OCI-LY3 (cell line): Measurements from ENCODE around the gene HS2ST1.
A peak's percentile ranks its signal among the peaks of the same experiment; 100 is the strongest.

Experiments
- H2AFZ ChIP-seq: fragments of 200-600, 300-600 bp; shearing (Covaris generic); 2 replicates; pipeline ENCODE4 v1.6.0; 2014; ENCODE audit warnings: antibody characterized with exemption, low read depth, low read length
- H3K27ac ChIP-seq: fragments of 200-600, 300-600 bp; sonication (generic); 2 replicates; pipeline ENCODE4 v1.5.1; 2014; ENCODE audit warnings: mild to moderate bottlenecking, low read length, moderate library complexity, mixed read lengths
- H3K27me3 ChIP-seq: fragments of 200-600, 300-600 bp; sonication (generic); 2 replicates; pipeline ENCODE4 v1.6.1; 2014; ENCODE audit warnings: low read depth, low read length, mixed read lengths
- H3K36me3 ChIP-seq: fragments of 200-600, 300-600 bp; sonication (generic); replicated peaks from 2 replicates; pipeline ENCODE3; 2014; ENCODE audit warnings: low read depth, low read length, mixed read lengths
- H3K4me1 ChIP-seq: fragments of 300-600, 200-600 bp; sonication (generic); 2 replicates; pipeline ENCODE4 v1.6.1; 2014; ENCODE audit warnings: low read length, mixed read lengths
- H3K4me2 ChIP-seq: fragments of 200-600, 300-600 bp; sonication (generic); 2 replicates; pipeline ENCODE4 v1.6.1; 2014; ENCODE audit warnings: low read length, mixed read lengths
- H3K4me3 ChIP-seq: fragments of 300-600, 200-600 bp; sonication (generic); 2 replicates; pipeline ENCODE4 v1.5.1; 2014; ENCODE audit warnings: antibody characterized with exemption, mild to moderate bottlenecking, low read length, moderate library complexity
- H3K79me2 ChIP-seq: fragments of 300-600, 200-600 bp; shearing (Covaris generic); 2 replicates; pipeline ENCODE4 v1.6.1; 2014; ENCODE audit warnings: mild to moderate bottlenecking, low read length, mixed read lengths
- H3K9ac ChIP-seq: fragments of 300-600, 200-600 bp; shearing (Covaris generic); 2 replicates; pipeline ENCODE4 v1.6.0; 2014; ENCODE audit warnings: mild to moderate bottlenecking, low read length, moderate library complexity
- H3K9me3 ChIP-seq: fragments of 200-600, 300-600 bp; shearing (Covaris generic); 2 replicates; pipeline ENCODE4 v1.6.1; 2014; ENCODE audit warnings: low read length, mixed read lengths; ENCODE audit not compliant: insufficient read depth
- H4K20me1 ChIP-seq: fragments of 200-600, 300-600 bp; sonication (generic); 2 replicates; pipeline ENCODE4 v1.6.1; 2016; ENCODE audit warnings: low read length, mixed read lengths; ENCODE audit not compliant: insufficient read depth
- EZH2phosphoT487 ChIP-seq: fragments of 200-600 bp; shearing (Covaris generic); IDR thresholded peaks from 2 replicates; pipeline ENCODE4 v1.6.1; 2018; ENCODE audit warnings: antibody characterized with exemption, mixed run types, low read depth
- TF ChIP-seq, protein P1 (sequence below): fragments of 200-600, 300-600 bp; sonication (generic); IDR thresholded peaks from 2 replicates; pipeline ENCODE4 v1.5.1; 2014; ENCODE audit warnings: antibody characterized with exemption, low read length, low read depth

Gene HS2ST1

DNA sequence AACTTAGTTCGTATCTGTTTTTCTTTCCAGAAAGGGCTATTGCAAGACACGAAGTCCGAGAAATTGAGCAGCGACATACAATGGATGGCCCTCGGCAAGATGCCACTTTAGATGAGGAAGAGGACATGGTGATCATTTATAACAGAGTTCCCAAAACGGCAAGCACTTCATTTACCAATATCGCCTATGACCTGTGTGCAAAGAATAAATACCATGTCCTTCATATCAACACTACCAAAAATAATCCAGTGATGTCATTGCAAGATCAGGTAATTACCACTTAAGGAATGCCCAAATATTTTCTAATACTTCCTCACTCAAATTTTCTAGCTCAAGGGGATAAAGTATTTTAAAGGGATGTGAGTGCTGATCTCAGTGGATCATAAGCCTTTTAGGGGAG lies 158.5 kb downstream of the HS2ST1 start:
- no peak overlapping the region for H3K9ac ChIP-seq
- TF ChIP-seq, protein P1, sequence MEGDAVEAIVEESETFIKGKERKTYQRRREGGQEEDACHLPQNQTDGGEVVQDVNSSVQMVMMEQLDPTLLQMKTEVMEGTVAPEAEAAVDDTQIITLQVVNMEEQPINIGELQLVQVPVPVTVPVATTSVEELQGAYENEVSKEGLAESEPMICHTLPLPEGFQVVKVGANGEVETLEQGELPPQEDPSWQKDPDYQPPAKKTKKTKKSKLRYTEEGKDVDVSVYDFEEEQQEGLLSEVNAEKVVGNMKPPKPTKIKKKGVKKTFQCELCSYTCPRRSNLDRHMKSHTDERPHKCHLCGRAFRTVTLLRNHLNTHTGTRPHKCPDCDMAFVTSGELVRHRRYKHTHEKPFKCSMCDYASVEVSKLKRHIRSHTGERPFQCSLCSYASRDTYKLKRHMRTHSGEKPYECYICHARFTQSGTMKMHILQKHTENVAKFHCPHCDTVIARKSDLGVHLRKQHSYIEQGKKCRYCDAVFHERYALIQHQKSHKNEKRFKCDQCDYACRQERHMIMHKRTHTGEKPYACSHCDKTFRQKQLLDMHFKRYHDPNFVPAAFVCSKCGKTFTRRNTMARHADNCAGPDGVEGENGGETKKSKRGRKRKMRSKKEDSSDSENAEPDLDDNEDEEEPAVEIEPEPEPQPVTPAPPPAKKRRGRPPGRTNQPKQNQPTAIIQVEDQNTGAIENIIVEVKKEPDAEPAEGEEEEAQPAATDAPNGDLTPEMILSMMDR, result no peak
- TF ChIP-seq EZH2phosphoT487, result no peak
- H3K79me2 ChIP-seq, result peaks cover 19% of the 10 kb centered on the region
- H3K4me2 ChIP-seq, result no peak overlapping the region
- no peaks in the 10 kb centered on the region for H3K9me3 ChIP-seq
- H4K20me1 ChIP-seq, result no peaks in the 10 kb centered on the region
- peaks cover under 1% of the 10 kb centered on the region; the same call in 1 of the 2 replicates for H3K4me1 ChIP-seq
- no peak overlapping the region for H3K4me3 ChIP-seq
- H3K27ac ChIP-seq, result no peak overlapping the region
- H3K27me3 ChIP-seq, result no peaks in the 10 kb centered on the region
- no peak overlapping the region for H2AFZ ChIP-seq
- H3K36me3 ChIP-seq, result peaks cover 6% of the 10 kb centered on the region

DNA sequence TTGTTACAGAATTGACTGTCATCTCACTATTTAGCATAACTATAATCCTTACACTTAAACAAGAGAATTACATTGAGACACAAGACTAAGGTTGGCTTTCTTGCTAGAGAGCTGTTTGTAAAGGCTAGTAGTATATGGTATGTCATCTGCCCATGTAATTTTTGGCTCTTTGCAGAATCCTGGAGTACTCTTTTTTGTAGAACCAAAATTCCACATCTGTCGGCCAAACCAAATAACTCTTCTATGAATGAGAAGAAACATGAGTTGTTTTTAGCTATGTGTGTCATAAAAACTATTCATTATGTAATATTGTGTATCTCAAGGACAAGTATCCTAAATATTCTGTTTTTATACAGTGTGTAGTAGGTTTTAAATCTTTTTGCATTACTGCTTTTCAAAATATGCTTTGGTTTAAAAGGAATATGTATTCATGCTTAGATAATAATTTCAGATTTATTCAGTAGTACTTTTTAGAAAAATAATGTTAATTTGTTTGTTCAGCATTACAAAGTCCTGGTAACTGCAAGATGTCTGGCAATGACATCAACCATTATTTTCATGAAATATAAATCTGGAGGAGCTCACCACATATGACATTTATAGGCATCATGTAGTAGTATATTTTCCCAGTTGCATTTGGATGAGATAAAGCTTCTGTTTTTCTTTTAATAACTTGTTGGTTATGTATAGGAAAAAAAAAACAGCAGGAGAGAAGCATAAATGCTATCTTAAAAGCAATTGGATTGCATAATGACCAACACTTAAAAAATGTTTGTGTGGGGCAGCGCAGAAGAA lies 159.8 kb downstream of the HS2ST1 start:
- Histone ChIP-seq H3K27ac (no peak overlapping the region), H3K36me3 (peaks cover 6% of the 10 kb centered on the region), H4K20me1 (no peaks in the 10 kb centered on the region), H2AFZ (no peak overlapping the region), H3K79me2 (peaks cover 14% of the 10 kb centered on the region), H3K27me3 (no peaks in the 10 kb centered on the region), H3K9ac (no peak overlapping the region), H3K4me3 (no peak overlapping the region), H3K4me2 (no peak overlapping the region), H3K9me3 (no peaks in the 10 kb centered on the region), H3K4me1 (peaks cover 8% of the 10 kb centered on the region; the same call in 1 of the 2 replicates)
- TF ChIP-seq, protein P1, result no peak
- no peak for TF ChIP-seq EZH2phosphoT487

DNA sequence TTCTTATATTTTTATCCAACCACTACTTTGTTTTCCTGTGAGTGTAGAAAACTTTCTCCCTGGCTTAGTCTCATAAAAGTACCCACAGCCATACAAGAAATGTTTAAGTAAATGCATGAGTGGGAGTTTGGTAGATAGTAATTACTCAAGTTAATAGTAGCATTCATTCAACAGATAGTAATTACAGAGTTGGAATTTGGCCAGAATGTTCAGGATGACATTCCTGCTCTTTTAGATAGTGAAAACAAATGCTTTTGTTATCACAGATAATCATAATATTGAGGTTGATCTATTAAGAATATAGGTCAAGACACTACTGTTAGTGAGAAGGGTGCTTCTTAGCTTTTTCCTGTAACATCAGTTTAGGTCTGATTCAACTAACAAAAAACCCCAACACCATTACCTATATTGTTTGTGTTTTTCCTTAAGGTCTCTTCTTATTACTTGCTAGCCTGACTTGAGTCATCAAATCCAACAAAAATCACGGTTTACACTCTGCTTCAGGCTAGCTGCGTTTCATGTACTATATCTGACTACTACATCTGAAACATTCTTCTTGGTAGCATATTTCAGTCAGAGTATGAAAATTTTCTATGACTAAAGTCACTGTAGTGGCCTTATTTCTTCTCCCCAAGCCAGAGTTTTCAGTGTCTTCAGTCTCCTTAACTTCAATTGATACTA lies 163.7 kb downstream of the HS2ST1 start:
- no peak overlapping the region for H3K4me3 ChIP-seq
- H3K9ac ChIP-seq, result no peak overlapping the region
- H3K9me3 ChIP-seq, result no peaks in the 10 kb centered on the region
- H3K36me3 ChIP-seq, result peaks cover 3% of the 10 kb centered on the region
- no peaks in the 10 kb centered on the region for H3K79me2 ChIP-seq
- no peak for TF ChIP-seq EZH2phosphoT487
- TF ChIP-seq, protein P1, result no peak
- no peak overlapping the region for H3K27ac ChIP-seq
- no peak overlapping the region for H2AFZ ChIP-seq
- no peak overlapping the region for H3K4me2 ChIP-seq
- no peaks in the 10 kb centered on the region for H3K27me3 ChIP-seq
- H3K4me1 ChIP-seq, result peaks cover 15% of the 10 kb centered on the region; the same call in 1 of the 2 replicates
- H4K20me1 ChIP-seq, result no peaks in the 10 kb centered on the region

DNA sequence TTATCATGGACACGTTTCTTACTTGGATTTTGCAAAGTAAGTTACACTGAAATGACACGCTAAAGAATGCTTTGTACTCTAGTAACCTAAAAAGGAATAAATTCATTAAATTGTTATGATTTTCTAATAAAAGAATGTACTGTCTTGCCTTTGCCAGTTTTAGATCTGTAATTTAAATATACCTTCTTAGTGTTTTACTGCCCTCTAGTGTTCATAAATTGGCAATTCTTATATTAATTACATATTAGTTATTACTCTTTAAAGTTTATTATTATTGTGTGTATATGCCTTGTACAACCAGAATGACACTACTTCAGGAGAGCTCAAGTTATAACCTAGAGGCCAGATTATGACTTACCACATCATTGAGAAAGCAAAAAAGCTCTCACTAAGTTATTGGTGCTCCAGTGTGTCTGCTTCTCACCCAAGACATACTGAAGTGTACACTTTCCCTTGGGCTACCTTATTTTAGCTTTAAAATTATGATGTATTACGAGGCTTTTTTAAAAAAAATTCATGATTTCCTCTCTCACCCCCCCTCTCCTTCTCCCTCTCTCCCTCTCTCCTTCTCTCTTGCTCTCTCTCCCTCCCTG lies 169.9 kb downstream of the HS2ST1 start:
- Histone ChIP-seq H2AFZ (no peak overlapping the region), H3K4me1 (peaks cover 20% of the 10 kb centered on the region), H4K20me1 (no peaks in the 10 kb centered on the region)

More for the DNA sequence above, 169.9 kb downstream of the HS2ST1 start:
- Histone ChIP-seq H3K27ac (no peak overlapping the region), H3K9ac (no peak overlapping the region), H3K36me3 (no peaks in the 10 kb centered on the region), H3K9me3 (no peaks in the 10 kb centered on the region), H3K79me2 (peaks cover 3% of the 10 kb centered on the region; the same call in 1 of the 2 replicates), H3K4me2 (no peak overlapping the region), H3K27me3 (no peaks in the 10 kb centered on the region), H3K4me3 (no peak overlapping the region)
- TF ChIP-seq, protein P1, result peak; percentile 33
- TF ChIP-seq EZH2phosphoT487, result no peak
